HEK293 (cell line): ENCODE results near the gene FOSB.

Source experiments
- BCL11A ChIP-seq: fragments of 450-650 bp; formaldehyde crosslinking; IDR thresholded peaks from 2 replicates; pipeline ENCODE4 v1.5.1; 2016; ENCODE audit warnings: low read depth, missing biosample characterization, missing genetic modification characterization
- BCL6B ChIP-seq: fragments of 450-650 bp; formaldehyde crosslinking; IDR thresholded peaks from 2 replicates; pipeline ENCODE4 v1.5.1; 2017; ENCODE audit warnings: missing biosample characterization, missing genetic modification characterization
- INSM2 ChIP-seq: fragments of 450-650 bp; formaldehyde crosslinking; IDR thresholded peaks from 2 replicates; pipeline ENCODE4 v1.5.1; 2016; ENCODE audit warnings: missing biosample characterization, missing genetic modification characterization
- KLF8 ChIP-seq: fragments of 450-650 bp; formaldehyde crosslinking; IDR thresholded peaks from 2 replicates; pipeline ENCODE4 v1.5.1; 2016; ENCODE audit warnings: missing biosample characterization, missing genetic modification characterization
- MYNN ChIP-seq: fragments of 450-650 bp; formaldehyde crosslinking; IDR thresholded peaks from 2 replicates; pipeline ENCODE4 v1.5.1; 2016; ENCODE audit warnings: missing biosample characterization, missing genetic modification characterization, borderline replicate concordance
- OVOL3 ChIP-seq: fragments of 450-650 bp; formaldehyde crosslinking; IDR thresholded peaks from 2 replicates; pipeline ENCODE4 v1.5.1; 2016; ENCODE audit warnings: missing biosample characterization, missing genetic modification characterization
- PBX3 ChIP-seq: sonication (generic); formaldehyde crosslinking; IDR thresholded peaks from 2 replicates; pipeline ENCODE4 v1.8.1; 2022; ENCODE audit warnings: mild to moderate bottlenecking, moderate library complexity, missing genetic modification reagents
- SP3 ChIP-seq: fragments of 450-650 bp; formaldehyde crosslinking; IDR thresholded peaks from 2 replicates; pipeline ENCODE4 v1.5.1; 2016; ENCODE audit warnings: missing biosample characterization, missing genetic modification characterization
- WT1 ChIP-seq: fragments of 450-650 bp; formaldehyde crosslinking; IDR thresholded peaks from 2 replicates; pipeline ENCODE4 v1.5.1; 2016; ENCODE audit warnings: missing biosample characterization, missing genetic modification characterization
- YY2 ChIP-seq: fragments of 450-650 bp; formaldehyde crosslinking; IDR thresholded peaks from 2 replicates; pipeline ENCODE4 v1.5.1; 2016; ENCODE audit warnings: missing biosample characterization, missing genetic modification characterization
- ZBTB17 ChIP-seq: fragments of 450-650 bp; formaldehyde crosslinking; IDR thresholded peaks from 2 replicates; pipeline ENCODE4 v1.5.1; 2016; ENCODE audit warnings: missing biosample characterization, missing genetic modification characterization
- ZBTB20 ChIP-seq: fragments of 450-650 bp; formaldehyde crosslinking; IDR thresholded peaks from 2 replicates; pipeline ENCODE4 v1.5.1; 2016; ENCODE audit warnings: missing biosample characterization, missing genetic modification characterization
- ZBTB7A ChIP-seq: fragments of 450-650 bp; formaldehyde crosslinking; IDR thresholded peaks from 2 replicates; pipeline ENCODE4 v1.5.1; 2016; ENCODE audit warnings: low read depth, missing biosample characterization, missing genetic modification characterization
- ZNF112 ChIP-seq: fragments of 450-650 bp; formaldehyde crosslinking; IDR thresholded peaks from 2 replicates; pipeline ENCODE4 v1.5.0; 2017; ENCODE audit warnings: missing biosample characterization, missing genetic modification characterization
- ZNF2 ChIP-seq: fragments of 450-650 bp; formaldehyde crosslinking; IDR thresholded peaks from 2 replicates; pipeline ENCODE4 v1.5.1; 2016; ENCODE audit warnings: missing biosample characterization, missing genetic modification characterization
- ZNF266 ChIP-seq: fragments of 450-650 bp; formaldehyde crosslinking; IDR thresholded peaks from 2 replicates; pipeline ENCODE4 v1.5.1; 2016; ENCODE audit warnings: missing biosample characterization, missing genetic modification characterization, low read depth
- ZNF280C ChIP-seq: fragments of 450-650 bp; formaldehyde crosslinking; IDR thresholded peaks from 2 replicates; pipeline ENCODE4 v1.5.1; 2016; ENCODE audit warnings: missing biosample characterization, missing genetic modification characterization
- ZNF324 ChIP-seq: fragments of 450-650 bp; formaldehyde crosslinking; IDR thresholded peaks from 2 replicates; pipeline ENCODE4 v1.5.1; 2016; ENCODE audit warnings: missing biosample characterization, missing genetic modification characterization
- ZNF354C ChIP-seq: fragments of 450-650 bp; formaldehyde crosslinking; IDR thresholded peaks from 2 replicates; pipeline ENCODE4 v1.5.1; 2016; ENCODE audit warnings: missing biosample characterization, missing genetic modification characterization, low read depth, borderline replicate concordance
- ZNF362 ChIP-seq: fragments of 450-650 bp; formaldehyde crosslinking; IDR thresholded peaks from 2 replicates; pipeline ENCODE4 v1.5.1; 2016; ENCODE audit warnings: missing biosample characterization, missing genetic modification characterization
- ZNF394 ChIP-seq: fragments of 450-650 bp; formaldehyde crosslinking; IDR thresholded peaks from 2 replicates; pipeline ENCODE4 v1.5.1; 2016; ENCODE audit warnings: missing biosample characterization, missing genetic modification characterization, mild to moderate bottlenecking, moderate library complexity, borderline replicate concordance
- ZNF433 ChIP-seq: fragments of 450-650 bp; formaldehyde crosslinking; IDR thresholded peaks from 2 replicates; pipeline ENCODE4 v1.5.1; 2016; ENCODE audit warnings: missing biosample characterization, missing genetic modification characterization, low read depth
- ZNF473 ChIP-seq: fragments of 450-650 bp; formaldehyde crosslinking; IDR thresholded peaks from 2 replicates; pipeline ENCODE4 v1.5.1; 2017; ENCODE audit warnings: missing biosample characterization, missing genetic modification characterization
- ZNF580 ChIP-seq: fragments of 450-650 bp; formaldehyde crosslinking; IDR thresholded peaks from 2 replicates; pipeline ENCODE4 v1.5.1; 2016; ENCODE audit warnings: missing biosample characterization, missing genetic modification characterization
- ZNF596 ChIP-seq: fragments of 450-650 bp; IDR thresholded peaks from 2 replicates; pipeline ENCODE4 v1.5.0; 2018; ENCODE audit warnings: missing biosample characterization, mild to moderate bottlenecking, missing genetic modification characterization, moderate library complexity
- ZNF626 ChIP-seq: fragments of 450-650 bp; sonication (Bioruptor Pico); formaldehyde crosslinking; IDR thresholded peaks from 2 replicates; pipeline ENCODE4 v1.5.1; 2018; ENCODE audit warnings: missing biosample characterization, missing genetic modification characterization, inconsistent platforms
- ZNF629 ChIP-seq: fragments of 450-650 bp; formaldehyde crosslinking; IDR thresholded peaks from 2 replicates; pipeline ENCODE4 v1.5.1; 2017; ENCODE audit warnings: missing biosample characterization, missing genetic modification characterization
- ZNF660 ChIP-seq: fragments of 450-650 bp; IDR thresholded peaks from 2 replicates; pipeline ENCODE4 v1.5.1; 2018; ENCODE audit warnings: missing biosample characterization, mild to moderate bottlenecking, missing genetic modification characterization
- ZNF664 ChIP-seq: fragments of 450-650 bp; formaldehyde crosslinking; IDR thresholded peaks from 2 replicates; pipeline ENCODE4 v1.5.1; 2016; ENCODE audit warnings: missing biosample characterization, missing genetic modification characterization
- ZSCAN18 ChIP-seq: fragments of 450-650 bp; formaldehyde crosslinking; IDR thresholded peaks from 2 replicates; pipeline ENCODE4 v1.5.1; 2016; ENCODE audit warnings: missing biosample characterization, missing genetic modification characterization
- ZSCAN23 ChIP-seq: fragments of 450-650 bp; formaldehyde crosslinking; IDR thresholded peaks from 2 replicates; pipeline ENCODE4 v1.5.1; 2016; ENCODE audit warnings: missing biosample characterization, missing genetic modification characterization

FOSB gene

GRCh38 chr19:45478454-45479238 lies 10.8 kb downstream of the FOSB start (continued):
- TF ChIP-seq ZSCAN18 (tag by site-specific recombination) (peak; percentile 84; the same call in 1 of the 2 replicates), YY2 (0 out of 2 replicates have a peak, but pooled peaks have one; percentile 31), ZNF112 (tag by site-specific recombination) (no peak), ZBTB20 (tag by site-specific recombination) (no peak), ZNF664 (tag by site-specific recombination) (peak; percentile 100), ZNF266 (tag by site-specific recombination) (no peak), ZNF626 (tag by site-specific recombination) (no peak), ZNF280C (no peak), ZNF473 (tag by site-specific recombination) (no peak), KLF8 (tag by site-specific recombination) (peak; percentile 66), ZBTB17 (tag by site-specific recombination) (peak; percentile 85), MYNN (tag by site-specific recombination) (peak; percentile 96), ZNF362 (tag by site-specific recombination) (no peak), ZNF394 (tag by site-specific recombination) (peak; percentile 67; the same call in 1 of the 2 replicates), ZNF660 (peak; percentile 91), BCL6B (tag by site-specific recombination) (no peak), ZSCAN23 (no peak), ZNF596 (no peak), WT1 (tag by site-specific recombination) (no peak), ZNF580 (tag by site-specific recombination) (peak; percentile 8), ZNF354C (tag by site-specific recombination) (no peak), ZNF629 (tag by site-specific recombination) (peak; percentile 79), ZNF433 (tag by site-specific recombination) (no peak), PBX3 (CRISPR knock-in tag) (no peak), BCL11A (tag by site-specific recombination) (no peak), OVOL3 (tag by site-specific recombination) (no peak), ZNF2 (tag by site-specific recombination) (peak; percentile 89), INSM2 (tag by site-specific recombination) (no peak), SP3 (tag by site-specific recombination) (peak; percentile 68), ZNF324 (tag by site-specific recombination) (peak; percentile 75; the same call in 1 of the 2 replicates), ZBTB7A (tag by site-specific recombination) (no peak; the same call in 1 of the 2 replicates)
